Fibroblast of the conjunctiva (primary cell): ENCODE results near the gene ATP8B3.
"Not testable (repeated sequence)": the region's sequence is repeated elsewhere in the genome, so short reads cannot be mapped to it uniquely, and the experiment has no call there.

Experiments used
- DNase-seq: peaks from one replicate; pipeline ENCODE4 v3.0.0-alpha.2; 2010; ENCODE audit warnings: low read depth

ATP8B3 gene

DNA sequence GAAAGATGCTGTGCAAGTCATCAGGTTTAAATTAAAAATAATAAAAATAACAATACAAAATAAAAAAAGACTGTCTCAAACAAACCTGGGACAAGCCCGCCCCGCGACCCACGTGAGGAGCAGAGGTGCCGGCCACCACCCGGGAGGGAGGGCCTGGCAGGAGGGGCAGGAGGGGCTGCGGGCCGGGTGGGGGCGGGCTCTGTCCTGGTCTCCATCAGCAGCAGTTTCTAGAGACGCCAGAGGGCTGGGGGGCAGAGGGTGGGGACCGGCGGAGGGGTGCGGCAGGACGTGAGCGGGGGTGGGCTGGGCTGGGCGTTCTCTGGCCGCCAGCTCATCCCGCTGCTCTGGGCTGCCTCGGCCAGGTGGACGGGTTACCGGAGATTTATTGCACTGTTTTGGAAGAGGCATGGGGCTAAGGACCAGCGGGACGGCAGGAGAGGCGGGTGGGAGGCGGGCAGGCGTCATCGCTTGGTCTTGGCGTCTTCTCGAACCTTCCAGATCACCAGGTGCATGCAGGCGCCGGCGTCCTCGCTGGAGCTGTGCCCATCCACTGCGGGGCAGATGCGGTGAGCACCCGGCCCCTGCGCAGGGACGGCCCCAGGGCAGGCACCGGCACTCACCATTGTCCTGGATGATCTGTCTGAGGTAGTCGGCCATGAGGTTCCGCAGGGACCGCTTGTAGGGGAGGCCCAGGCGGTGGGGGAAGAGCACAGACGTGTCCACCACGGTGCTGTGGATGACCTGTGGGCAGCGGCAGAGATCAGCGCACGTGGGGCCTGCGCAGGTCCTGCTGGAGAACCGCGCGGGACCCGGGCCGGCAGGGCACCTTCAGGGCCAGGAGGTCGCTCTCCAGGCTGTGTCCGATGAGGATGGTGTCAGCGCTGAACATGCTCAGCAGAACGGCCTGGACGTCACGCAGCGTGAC lies 3.8 kb upstream of the ATP8B3 start:
- no peak for DNase-seq

DNA sequence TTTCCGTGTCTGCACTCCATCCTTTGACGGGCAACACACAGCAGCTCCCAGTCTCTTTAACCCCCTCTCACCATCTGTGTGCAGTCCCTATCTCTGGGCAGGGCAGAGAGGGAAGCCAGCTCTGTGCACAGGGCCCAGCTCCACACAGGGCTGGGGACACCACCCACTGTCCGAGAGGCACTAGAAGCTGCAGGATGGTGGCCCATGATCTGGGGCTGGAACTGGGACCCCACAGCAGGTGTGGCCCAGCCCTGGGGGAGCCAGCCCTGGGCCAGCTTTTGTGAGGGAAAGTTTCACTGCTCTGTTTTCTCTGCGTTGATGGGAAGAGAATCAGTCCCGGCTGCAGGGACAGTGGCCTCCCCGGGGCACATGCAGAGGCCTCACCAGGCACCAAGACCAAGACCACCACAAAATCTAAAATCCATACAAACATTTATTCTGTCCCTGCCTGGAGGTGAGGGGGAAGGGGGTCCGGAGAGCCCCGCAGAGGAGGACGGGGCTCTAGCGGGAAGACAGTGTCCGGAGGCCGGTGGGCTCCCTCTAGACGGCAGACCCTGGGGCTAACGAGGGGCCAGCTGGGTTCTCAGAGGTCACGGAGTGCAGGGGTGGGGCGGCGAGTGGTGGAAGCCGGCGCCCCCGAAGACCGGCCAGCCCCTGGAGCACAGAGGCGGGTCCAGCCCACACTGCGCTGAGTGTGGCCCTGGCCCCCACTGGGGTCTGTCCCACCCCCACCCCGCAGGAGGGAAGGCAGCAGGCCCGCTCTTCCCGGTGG lies 2.9 kb upstream of the ATP8B3 start:
- DNase-seq = no peak

DNA sequence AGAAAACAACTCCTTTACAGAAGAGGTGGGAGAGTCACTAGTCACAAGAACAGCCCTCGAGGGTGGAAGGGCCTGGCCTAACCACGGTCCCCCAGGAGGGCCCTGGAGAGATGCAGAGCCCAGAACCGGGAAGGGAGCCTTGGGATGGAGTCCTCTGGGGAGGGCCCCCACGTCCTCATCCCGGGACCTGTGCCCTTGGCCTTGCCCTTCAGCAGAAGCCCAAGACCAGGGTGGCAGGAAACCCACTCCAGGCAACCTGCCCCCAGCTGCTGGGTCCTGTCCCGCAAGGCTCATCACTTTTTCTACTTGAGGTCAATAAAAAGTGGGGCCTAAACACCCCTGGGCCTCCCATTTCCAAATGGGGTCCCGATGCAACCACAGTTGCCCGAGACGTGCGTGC lies 2.3 kb upstream of the ATP8B3 start:
- DNase-seq = no peak

DNA sequence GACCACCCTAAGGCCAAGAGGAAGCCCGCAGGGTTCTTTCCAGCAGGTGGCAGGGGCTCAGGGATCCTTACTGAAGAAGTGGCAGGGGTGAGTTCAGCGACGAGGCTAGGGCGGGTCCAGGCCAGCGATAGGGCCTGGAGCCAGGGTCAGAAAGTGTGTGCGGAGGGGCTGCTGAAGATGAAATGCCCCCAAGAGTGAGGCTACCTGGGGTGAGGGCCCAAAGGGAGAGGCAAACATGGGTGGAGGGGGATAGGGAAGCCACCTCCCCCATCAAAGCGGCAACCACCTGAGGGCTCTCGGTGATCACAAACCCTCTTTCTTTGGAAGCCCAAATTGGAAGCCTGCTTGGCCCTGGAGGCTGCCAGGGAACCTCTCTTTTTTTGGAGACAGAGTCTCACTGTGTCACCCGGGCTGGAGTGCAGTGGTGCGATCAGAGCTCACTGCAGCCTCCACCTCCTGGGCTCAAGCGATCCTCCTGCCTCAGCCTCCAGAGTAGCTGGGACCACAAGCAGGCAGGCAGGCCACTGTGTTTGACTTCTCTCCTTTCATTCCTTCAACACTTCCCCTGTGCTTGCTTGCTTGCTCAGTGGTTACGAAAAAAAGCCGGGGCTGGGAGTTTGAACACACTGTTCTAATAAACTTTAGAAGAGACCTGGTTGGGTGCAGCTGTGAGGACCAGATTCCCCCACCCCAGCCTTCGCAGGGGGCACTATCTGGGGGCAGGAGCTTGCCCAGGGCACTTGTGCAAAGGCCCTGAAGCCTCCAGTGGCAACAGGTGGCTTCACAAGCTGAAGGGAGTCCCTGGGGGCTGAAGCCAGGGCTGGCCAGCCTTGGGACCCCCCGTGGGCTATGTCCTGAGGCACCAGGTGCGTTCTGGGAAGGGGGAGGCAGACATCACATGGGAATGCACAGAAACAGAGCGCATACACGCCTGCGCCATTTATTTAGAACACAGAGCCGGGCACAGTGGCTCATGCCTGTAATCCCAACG lies 1.4 kb upstream of the ATP8B3 start:
- no peak for DNase-seq

DNA sequence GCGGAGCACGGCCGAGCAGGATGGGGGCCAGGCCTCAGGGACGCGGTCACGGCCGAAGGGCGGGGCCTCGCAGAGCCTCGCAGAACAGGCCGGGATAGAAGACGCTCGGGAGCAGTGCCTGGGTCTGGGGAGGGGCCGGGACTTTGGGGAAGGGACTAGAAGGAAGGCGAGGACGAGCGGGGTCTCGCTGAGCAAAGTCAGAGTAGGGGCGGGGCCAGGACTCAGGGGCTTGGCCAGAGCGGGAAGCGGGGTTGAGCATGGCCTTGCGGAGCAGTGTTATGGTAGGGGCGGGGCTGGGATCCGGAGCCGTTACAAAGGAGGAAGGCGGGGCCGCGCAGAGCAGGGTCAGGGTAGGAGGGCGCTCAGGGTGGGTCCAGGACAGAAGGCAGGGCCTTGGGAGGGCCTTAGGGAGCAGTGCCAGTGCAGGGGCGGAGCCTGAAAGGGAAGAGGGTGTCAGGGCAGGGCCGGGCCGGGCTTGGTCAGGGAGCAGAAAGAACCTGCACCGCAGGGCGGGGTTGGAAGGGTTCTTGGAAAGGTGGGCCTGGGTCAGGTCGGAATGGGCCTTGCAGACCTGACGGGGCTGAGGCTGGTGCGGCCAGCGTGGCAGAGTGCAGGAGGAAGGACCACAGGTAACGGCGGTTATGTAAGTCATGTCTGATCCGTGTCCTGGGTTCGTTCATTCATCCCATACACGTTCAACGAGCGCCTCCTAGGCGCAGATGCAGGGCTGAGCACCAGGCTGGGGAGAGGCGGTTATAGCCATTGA lies 533 bp upstream of the ATP8B3 start:
- peak; percentile 88 for DNase-seq

DNA sequence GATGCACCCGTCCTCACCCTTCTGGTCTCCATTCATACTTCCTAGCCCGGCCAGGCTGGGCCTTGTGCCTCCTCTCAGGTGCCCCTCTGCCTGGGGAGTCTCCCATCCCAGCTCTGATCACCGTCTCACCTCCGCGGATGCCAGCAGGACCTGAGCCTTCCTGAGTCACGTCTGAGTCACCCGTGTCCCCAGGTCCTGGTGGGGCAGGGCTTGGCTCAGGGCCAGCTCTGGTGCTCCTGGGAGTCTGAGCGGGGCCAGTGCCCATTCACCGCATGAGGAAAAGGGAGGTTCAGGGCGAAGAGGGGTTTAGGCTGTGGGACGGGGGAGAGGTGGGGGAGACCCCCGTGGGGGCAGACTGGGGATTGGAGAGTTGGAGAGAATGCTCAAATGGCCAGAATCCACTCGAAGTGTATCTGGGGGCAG lies 593 bp downstream of the ATP8B3 start:
- DNase-seq = peak; percentile 8

DNA sequence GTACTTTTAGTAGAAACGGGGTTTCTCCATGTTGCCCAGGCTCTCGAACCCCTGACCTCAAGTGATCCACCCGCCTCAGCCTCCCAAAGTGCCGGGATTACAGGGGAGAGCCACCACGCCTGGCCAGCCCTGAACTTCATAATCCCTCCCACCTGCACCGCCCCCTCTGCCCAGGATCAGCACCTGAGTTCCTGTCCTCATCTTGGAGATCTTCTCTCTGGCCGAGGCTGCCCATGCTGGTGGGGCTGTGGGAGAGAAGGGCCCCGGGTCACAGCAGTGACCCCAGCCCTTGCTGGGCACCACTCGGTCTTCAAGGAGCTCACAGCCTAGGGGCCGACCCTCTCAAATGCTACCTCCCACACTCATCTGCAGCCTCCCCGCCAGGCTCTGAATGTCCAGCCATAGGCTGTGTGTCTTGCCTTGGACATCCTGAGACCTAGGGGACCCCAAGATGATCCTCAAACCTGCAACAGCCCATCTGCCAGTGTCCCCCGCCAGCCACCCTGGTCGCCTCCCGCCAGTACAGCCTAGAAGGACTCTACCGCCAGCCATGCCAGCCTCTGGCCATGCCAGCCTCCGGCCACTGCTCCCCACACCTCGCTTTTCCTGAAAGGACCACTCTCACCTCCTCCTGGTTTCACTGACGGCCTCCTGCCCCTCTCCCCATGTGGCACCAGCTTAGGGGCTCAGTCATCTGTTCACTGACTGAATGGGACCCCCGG lies 1.5 kb downstream of the ATP8B3 start:
- DNase-seq = no peak

DNA sequence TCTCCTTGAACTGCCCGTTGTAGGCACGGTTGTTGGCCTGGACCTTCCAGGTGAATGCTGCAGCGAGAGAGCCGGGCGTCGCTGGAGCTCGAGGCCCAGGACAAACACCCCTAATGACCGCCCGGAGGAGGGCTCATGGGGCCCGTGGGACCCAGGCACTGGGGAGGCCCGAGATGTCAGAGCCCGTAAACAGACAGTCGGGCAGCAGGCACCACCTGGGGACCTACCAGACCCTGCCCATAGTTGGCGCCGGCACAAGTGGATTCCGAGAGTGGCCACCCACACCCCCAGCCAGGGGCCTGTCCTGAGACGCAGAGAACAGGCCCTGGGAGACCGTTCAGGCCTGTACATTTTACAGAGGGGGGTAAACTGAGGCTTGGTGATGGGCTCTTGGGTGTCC lies 2.4 kb downstream of the ATP8B3 start:
- DNase-seq = no peak

DNA sequence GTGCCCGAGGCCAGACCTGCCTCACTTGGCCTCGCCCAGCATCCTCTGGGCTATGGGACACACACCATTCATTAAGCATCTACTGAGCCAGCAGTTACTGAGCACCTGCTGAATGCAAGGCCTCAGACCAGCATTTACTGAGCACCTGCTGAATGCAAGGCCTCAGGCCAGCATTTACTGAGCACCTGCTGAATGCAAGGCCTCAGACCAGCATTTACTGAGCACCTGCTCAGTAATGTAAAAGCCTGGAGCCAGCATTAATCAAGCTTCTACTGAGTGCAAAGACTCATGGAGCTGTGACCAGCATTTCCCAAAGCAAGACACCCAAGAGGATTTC lies 3.7 kb downstream of the ATP8B3 start:
- no peak for DNase-seq

DNA sequence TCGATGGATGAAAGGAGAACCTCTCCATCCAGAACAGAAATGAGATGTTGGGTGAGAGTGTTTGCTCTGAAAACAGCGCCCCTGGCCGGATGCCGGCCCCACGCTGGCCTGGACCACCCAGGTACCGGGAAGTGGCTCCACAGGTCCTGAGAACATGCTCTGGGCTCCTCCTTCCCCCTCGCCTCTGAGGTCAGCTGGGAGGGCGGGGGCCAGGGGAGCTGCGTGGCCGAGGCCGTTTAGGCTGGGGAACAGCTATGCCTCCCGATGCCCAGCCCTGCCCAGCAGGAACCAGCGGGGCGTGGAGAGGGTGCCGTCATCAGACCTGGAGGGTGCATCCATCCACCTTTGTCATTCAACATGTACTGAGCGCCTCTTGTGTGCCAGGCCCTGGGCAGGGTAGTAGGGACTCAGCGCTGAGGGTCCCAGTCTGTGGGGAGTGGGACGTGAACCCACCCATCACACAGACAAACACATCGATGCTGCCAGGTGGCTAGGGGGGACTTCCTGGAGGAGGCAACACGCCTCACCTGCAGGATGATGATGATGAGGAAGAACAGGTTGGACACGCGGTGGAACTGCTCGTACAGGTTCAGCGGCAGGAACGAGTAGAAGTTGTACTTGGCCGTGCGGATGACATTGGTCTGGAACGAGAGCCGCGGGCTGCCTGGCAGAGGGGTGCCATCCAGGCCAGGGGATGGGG lies 4.2 kb downstream of the ATP8B3 start:
- DNase-seq = no peak

DNA sequence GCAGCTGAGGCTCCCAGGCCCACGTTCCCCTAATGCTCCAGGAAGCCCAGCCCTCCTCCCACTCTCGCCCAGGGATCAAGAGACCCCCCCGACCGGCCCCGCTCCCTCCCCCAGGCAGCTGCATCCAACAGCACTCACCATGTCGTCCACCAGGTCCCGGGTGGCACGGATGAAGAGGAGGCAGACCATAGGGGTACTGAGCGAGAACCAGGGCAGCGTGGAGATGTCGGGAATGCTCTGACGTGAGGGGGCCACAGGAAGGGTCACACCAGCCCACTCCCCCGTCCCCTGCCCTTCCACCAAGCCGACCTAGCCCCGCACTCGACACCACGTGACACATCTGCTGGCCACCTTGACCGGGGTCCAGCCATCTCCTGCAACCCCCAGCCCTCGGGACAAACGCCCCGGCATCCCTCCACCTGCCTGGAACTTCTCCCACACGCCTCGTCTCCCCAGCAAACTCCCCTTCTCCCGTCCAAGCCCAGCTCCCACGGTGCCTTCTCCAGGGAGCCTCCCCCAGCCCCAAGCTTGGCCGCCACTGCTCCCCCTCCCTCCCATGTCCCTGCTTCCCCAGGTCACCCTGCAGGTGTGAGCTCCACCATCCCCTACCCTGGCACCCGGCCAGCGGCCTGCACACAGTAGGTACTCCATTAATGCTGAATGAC lies 4.9 kb downstream of the ATP8B3 start:
- DNase-seq = no peak

DNA sequence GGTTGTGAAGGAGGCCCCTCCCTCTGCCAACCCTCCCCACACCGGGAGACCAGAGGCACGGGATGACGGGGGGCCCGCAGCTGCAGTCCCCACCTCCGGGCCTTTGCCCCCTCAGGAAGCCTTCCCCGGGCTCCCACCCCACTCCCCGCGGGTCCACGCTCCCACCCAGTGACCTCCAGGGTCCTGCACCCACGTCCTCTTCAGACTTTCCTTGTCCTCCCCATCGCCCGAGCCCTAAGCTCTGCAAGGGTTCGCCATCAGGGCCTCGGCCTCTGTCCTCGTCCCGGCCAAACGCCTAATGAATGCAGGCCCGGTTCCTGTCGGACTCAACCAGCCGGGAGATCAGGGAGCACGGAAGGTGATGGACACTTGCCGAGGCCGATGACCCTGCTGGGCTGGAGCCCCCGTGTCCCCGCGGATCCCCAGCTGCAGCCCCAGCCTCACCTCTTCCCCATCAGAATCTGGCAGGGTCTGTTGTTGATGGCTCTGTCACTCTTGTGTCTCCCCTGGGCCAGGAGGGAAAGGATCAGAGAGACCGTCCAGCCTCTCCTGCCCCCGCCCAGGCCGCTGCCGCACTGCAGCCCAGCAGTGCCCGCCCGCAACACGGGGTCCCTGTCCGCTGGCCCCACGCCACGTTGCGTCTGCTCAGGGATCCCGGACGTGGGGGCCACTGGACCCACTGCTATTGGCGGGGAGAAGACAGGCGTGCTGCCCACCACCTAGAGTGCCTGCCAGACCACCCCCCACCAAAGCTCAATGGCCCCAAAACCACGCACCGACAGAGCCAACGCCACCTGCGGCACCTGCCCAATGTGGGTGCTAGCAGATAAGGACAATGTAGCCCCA lies 5.7 kb downstream of the ATP8B3 start:
- DNase-seq = no peak

DNA sequence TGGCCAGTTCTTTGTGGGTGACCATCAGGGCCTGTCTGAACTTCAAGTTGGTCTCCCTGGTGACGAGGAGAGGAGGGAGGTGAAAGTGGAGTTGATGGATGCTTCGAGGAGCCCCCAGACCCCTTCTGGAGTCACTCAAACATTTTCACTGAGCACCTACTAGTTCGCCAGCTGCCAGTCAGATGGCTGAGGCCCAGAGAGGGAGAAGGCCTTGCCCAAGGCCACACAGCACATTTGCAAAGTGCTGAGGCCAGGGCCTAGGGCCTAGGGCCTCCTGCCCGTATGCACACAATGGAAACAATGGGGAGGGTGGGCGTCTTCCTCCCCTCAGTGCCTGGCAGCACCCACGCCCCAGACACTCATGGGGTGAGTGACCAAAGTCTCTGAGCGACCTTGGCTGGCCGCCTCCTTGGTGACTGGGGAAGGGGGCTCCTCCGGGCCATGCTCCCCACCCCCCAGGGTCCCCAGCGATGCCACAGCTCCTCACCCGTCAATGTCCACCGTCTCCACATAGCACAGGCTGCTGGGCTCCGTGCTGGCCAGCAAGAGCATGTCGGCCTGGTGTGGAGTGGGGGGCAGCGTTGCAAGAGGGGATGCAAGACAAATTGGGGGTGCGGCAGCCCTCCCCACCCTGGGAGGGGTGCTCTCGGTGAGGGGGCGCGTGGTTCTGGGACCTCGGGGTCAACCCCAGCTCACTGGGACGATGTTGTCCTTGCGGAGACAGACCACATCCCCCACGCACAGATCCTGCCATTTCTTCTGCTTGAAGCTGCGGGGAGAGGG lies 6.5 kb downstream of the ATP8B3 start:
- DNase-seq = no peak

DNA sequence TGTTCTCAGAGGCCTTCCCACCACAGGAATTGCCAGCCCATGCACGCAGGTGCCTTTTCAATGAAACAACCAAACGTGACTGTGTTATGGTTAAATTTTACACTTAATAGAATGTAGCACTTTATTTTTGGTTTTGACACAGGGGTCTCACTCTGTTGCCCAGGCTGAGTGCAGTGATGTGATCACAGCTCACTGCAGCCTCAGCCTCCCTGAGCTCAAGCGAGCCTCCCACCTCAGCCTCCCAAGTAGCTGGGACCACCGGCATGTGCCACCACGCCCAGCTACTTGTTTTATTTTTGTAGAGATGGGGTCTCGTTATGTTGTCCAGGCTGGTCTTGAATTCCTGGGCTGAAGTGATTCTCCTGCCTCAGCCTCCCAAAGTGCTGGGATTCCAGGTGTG lies 7.2 kb downstream of the ATP8B3 start:
- DNase-seq = no peak

DNA sequence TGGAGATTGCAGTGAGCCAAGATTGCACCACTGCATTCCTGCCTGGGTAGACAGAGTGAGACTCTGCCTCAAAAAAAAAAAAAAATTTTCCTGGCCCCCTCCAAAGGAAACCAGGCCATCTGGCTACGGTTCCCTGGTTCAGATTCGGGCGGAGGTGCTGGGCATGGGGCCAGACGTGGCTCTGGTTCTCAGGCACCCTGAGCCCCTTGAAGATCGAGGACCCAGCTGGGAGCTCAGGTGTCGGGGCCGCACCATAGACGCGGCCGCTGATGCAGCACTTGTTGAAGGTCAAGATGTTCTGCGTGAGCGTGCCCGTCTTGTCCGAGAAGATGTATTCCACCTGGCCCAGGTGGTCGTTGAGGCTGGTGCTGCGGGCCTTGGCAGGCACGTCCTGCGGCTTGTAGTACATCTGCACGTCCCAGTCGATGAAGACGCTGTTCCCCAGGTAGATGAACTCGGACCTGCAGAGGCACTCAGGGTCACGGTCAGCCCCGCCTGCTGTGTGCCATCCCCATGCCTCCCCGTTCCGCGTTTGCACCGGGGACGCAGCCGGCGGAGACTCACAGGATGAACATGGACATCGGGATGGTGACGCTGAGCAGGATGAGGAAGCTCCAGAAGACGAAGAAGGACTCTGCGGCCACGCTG lies 12.3 kb downstream of the ATP8B3 start:
- no peak for DNase-seq

DNA sequence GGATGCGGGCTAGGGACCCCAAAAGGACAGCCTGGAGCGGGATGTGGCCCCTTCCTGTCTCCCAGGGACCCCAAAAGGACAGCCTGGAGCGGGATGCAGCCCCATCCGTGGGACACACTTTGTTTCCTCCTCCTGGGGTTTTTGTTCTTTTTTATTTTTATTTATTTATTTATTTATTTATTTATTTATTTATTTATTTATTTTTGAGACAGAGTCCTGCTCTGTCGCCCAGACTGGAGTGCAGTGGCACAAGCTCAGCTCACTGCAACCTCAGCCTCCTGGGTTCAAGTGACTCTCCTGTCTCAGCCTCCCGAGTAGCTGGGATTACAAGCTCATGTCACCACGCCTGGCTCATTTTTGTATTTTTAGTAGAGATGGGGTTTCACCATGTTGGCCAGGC lies 14.8 kb downstream of the ATP8B3 start:
- DNase-seq = not testable (repeated sequence)
